Measurements from ENCODE around the gene ADAM22.
A peak's percentile ranks its signal among the peaks of the same experiment; 100 is the strongest.
"Not testable (repeated sequence)": the region's sequence is repeated elsewhere in the genome, so short reads cannot be mapped to it uniquely, and the experiment has no call there.

Gene ADAM22

GRCh38 chr7:87933953-87934698 is at the start of gene ADAM22:
TSS of gene ADAM22 (plus strand) at chr7:87934251. CDS start at chr7:87934466, 215 bp downstream.
- no peaks in the 10 kb centered on the region for H3K9me3 Mint-ChIP-seq
- peak; percentile 86 for DNase-seq
- H3K27me3 Mint-ChIP-seq: peaks cover 4% of the 10 kb centered on the region
- H3K36me3 Mint-ChIP-seq (ENCODE audit: low read depth): peaks cover 10% of the 10 kb centered on the region
- H3K4me1 Mint-ChIP-seq (ENCODE audit: low read depth): peaks cover 18% of the 10 kb centered on the region
- H3K4me3 Mint-ChIP-seq: peak within 1 kb of the TSS; percentile 82
- peak within 1 kb of the TSS; percentile 78 for H3K27ac Mint-ChIP-seq

GRCh38 chr7:87885018-87885417 is 49.0 kb upstream of the ADAM22 start:
- H3K36me3 Mint-ChIP-seq (ENCODE audit: low read depth): peaks cover 92% of the 10 kb centered on the region

GRCh38 chr7:87886875-87887274 is 47.2 kb upstream of the ADAM22 start:
- Mint-ChIP-seq H3K27me3 (no peaks in the 10 kb centered on the region), H3K27ac (no peak overlapping the region), H3K36me3 (ENCODE audit: low read depth) (peaks cover 90% of the 10 kb centered on the region), H3K4me1 (ENCODE audit: low read depth) (peaks cover 11% of the 10 kb centered on the region), H3K4me3 (no peak overlapping the region), H3K9me3 (no peaks in the 10 kb centered on the region)
- no peak for DNase-seq

More at GRCh38 chr7:87885018-87885417, 49.0 kb upstream of the ADAM22 start:
- no peak for DNase-seq
- Mint-ChIP-seq H3K9me3 (no peaks in the 10 kb centered on the region), H3K4me3 (no peak overlapping the region), H3K4me1 (ENCODE audit: low read depth) (peaks cover 22% of the 10 kb centered on the region), H3K27me3 (no peaks in the 10 kb centered on the region), H3K27ac (no peak overlapping the region)

- Mint-ChIP-seq H3K4me3 (no peak overlapping the region), H3K4me1 (ENCODE audit: low read depth) (peaks cover 2% of the 10 kb centered on the region), H3K9me3 (no peaks in the 10 kb centered on the region), H3K36me3 (ENCODE audit: low read depth) (peaks cover 87% of the 10 kb centered on the region), H3K27ac (no peak overlapping the region), H3K27me3 (no peaks in the 10 kb centered on the region)
- DNase-seq: no peak
Observed at GRCh38 chr7:87895363-87895762, 38.7 kb upstream of the ADAM22 start.

GRCh38 chr7:87899255-87899654 is 34.8 kb upstream of the ADAM22 start:
- DNase-seq: no peak
- no peak overlapping the region for H3K27ac Mint-ChIP-seq
- no peak overlapping the region for H3K4me3 Mint-ChIP-seq
- H3K36me3 Mint-ChIP-seq (ENCODE audit: low read depth): peaks cover 94% of the 10 kb centered on the region
- no peaks in the 10 kb centered on the region for H3K9me3 Mint-ChIP-seq
- peaks cover 2% of the 10 kb centered on the region for H3K4me1 Mint-ChIP-seq (ENCODE audit: low read depth)
- no peaks in the 10 kb centered on the region for H3K27me3 Mint-ChIP-seq

- peaks cover 59% of the 10 kb centered on the region for H3K36me3 Mint-ChIP-seq (ENCODE audit: low read depth)
- not testable (repeated sequence) for H3K9me3 Mint-ChIP-seq; H3K4me3 Mint-ChIP-seq; H3K4me1 Mint-ChIP-seq (ENCODE audit: low read depth); DNase-seq; H3K27me3 Mint-ChIP-seq
- H3K27ac Mint-ChIP-seq: peak overlapping the region; percentile 30
Observed at GRCh38 chr7:87907136-87907906, 26.7 kb upstream of the ADAM22 start.

GRCh38 chr7:87908814-87909213 is 25.2 kb upstream of the ADAM22 start:
- H3K9me3 Mint-ChIP-seq; H3K27me3 Mint-ChIP-seq; H3K27ac Mint-ChIP-seq; H3K4me3 Mint-ChIP-seq; DNase-seq; H3K4me1 Mint-ChIP-seq (ENCODE audit: low read depth): not testable (repeated sequence)
- peaks cover 44% of the 10 kb centered on the region for H3K36me3 Mint-ChIP-seq (ENCODE audit: low read depth)

- H3K27ac Mint-ChIP-seq: no peak overlapping the region
- no peaks in the 10 kb centered on the region for H3K27me3 Mint-ChIP-seq
- no peak overlapping the region for H3K4me3 Mint-ChIP-seq
- peaks cover 3% of the 10 kb centered on the region for H3K4me1 Mint-ChIP-seq (ENCODE audit: low read depth)
- H3K36me3 Mint-ChIP-seq (ENCODE audit: low read depth): peaks cover 16% of the 10 kb centered on the region
- no peak for DNase-seq
- no peaks in the 10 kb centered on the region for H3K9me3 Mint-ChIP-seq
Observed at GRCh38 chr7:87912121-87912520, 21.9 kb upstream of the ADAM22 start.

GRCh38 chr7:87918740-87919139 is 15.3 kb upstream of the ADAM22 start:
- Mint-ChIP-seq H3K36me3 (ENCODE audit: low read depth) (no peaks in the 10 kb centered on the region), H3K27me3 (peaks cover 17% of the 10 kb centered on the region), H3K4me1 (ENCODE audit: low read depth) (no peaks in the 10 kb centered on the region), H3K4me3 (no peak overlapping the region), H3K9me3 (no peaks in the 10 kb centered on the region), H3K27ac (no peak overlapping the region)
- no peak for DNase-seq

GRCh38 chr7:87919875-87920274 is 14.2 kb upstream of the ADAM22 start:
- Mint-ChIP-seq H3K27ac (no peak overlapping the region), H3K9me3 (no peaks in the 10 kb centered on the region), H3K36me3 (ENCODE audit: low read depth) (no peaks in the 10 kb centered on the region), H3K4me1 (ENCODE audit: low read depth) (no peaks in the 10 kb centered on the region), H3K27me3 (peaks cover 17% of the 10 kb centered on the region), H3K4me3 (no peak overlapping the region)
- no peak for DNase-seq

- H3K9me3 Mint-ChIP-seq: no peaks in the 10 kb centered on the region
- H3K36me3 Mint-ChIP-seq (ENCODE audit: low read depth): no peaks in the 10 kb centered on the region
- no peak overlapping the region for H3K27ac Mint-ChIP-seq
- H3K27me3 Mint-ChIP-seq: peaks cover 17% of the 10 kb centered on the region
- H3K4me1 Mint-ChIP-seq (ENCODE audit: low read depth): no peaks in the 10 kb centered on the region
- no peak overlapping the region for H3K4me3 Mint-ChIP-seq
- no peak for DNase-seq
Observed at GRCh38 chr7:87920578-87920977, 13.5 kb upstream of the ADAM22 start.

GRCh38 chr7:87922759-87923395 is 11.2 kb upstream of the ADAM22 start:
- not testable (repeated sequence) for H3K9me3 Mint-ChIP-seq; H3K27ac Mint-ChIP-seq; H3K4me1 Mint-ChIP-seq (ENCODE audit: low read depth); H3K36me3 Mint-ChIP-seq (ENCODE audit: low read depth); DNase-seq; H3K4me3 Mint-ChIP-seq
- H3K27me3 Mint-ChIP-seq: peaks cover 17% of the 10 kb centered on the region

GRCh38 chr7:87926581-87927461 is 7.2 kb upstream of the ADAM22 start:
- H3K4me3 Mint-ChIP-seq: no peak overlapping the region

GRCh38 chr7:87933605-87933952 is 472 bp upstream of the ADAM22 start:
- Mint-ChIP-seq H3K27ac (peak overlapping the region; percentile 7), H3K36me3 (ENCODE audit: low read depth) (peaks cover 7% of the 10 kb centered on the region), H3K9me3 (no peaks in the 10 kb centered on the region), H3K4me1 (ENCODE audit: low read depth) (peaks cover 18% of the 10 kb centered on the region), H3K4me3 (peak overlapping the region; percentile 82), H3K27me3 (peaks cover 4% of the 10 kb centered on the region)
- DNase-seq: no peak

More at GRCh38 chr7:87926581-87927461, 7.2 kb upstream of the ADAM22 start:
- Mint-ChIP-seq H3K36me3 (ENCODE audit: low read depth) (no peaks in the 10 kb centered on the region), H3K4me1 (ENCODE audit: low read depth) (peaks cover 5% of the 10 kb centered on the region), H3K9me3 (no peaks in the 10 kb centered on the region), H3K27ac (no peak overlapping the region), H3K27me3 (no peaks in the 10 kb centered on the region)
- DNase-seq: no peak
